Panc1 (cell line): ENCODE measurements around the gene AFP. TPM values are rescaled to one million over a fixed set of nuclear protein-coding genes. Genes with fewer than 3 reads are reported as not detected.

Experiments
- ATAC-seq: fragments of 200-7000 bp; cut with Tn5 transposase; 2 replicates; pipeline ENCODE4 v1.9.1; 2020; ENCODE audit warnings: mild to moderate bottlenecking, moderate library complexity
- BruUV-seq: library from RNA; stranded (reverse); fragments of 400-500 nt; replicated peaks from 2 replicates; lab custom pipeline; 2021; lab: Mats Ljungman, UMichigan
- CTCF ChIA-PET: fragments of 300-600 bp; sonication (Branson Sonifier 250); formaldehyde crosslinking; loops from one replicate; lab custom pipeline; 2022; ENCODE audit warnings: antibody characterized with exemption; lab: Charles Lee
- POLR2A ChIA-PET: fragments of 300-600 bp; sonication (Branson Sonifier 250); formaldehyde crosslinking; loops from one replicate; lab custom pipeline; 2022; ENCODE audit warnings: antibody characterized with exemption; lab: Charles Lee
- DNase-seq: peaks from one replicate; pipeline ENCODE4 v3.0.0-alpha.2; 2010; ENCODE audit warnings: low read depth, low spot score
- H3K27ac ChIP-seq: 2 replicates; pipeline ENCODE4 v1.5.1; 2011; ENCODE audit warnings: mild to moderate bottlenecking, low read length, inconsistent platforms
- H3K27me3 ChIP-seq: fragments of 200-500 bp; sonication (Bioruptor generic); 2 replicates; pipeline ENCODE4 v1.6.0; 2014; ENCODE audit warnings: low read length, inconsistent platforms; ENCODE audit not compliant: control insufficient read depth, insufficient read depth
- H3K36me3 ChIP-seq: fragments of 200-500 bp; sonication (Bioruptor generic); 2 replicates; pipeline ENCODE4 v1.5.1; 2014; ENCODE audit warnings: inconsistent platforms, mild to moderate bottlenecking, low read length, moderate library complexity; ENCODE audit not compliant: control insufficient read depth, insufficient read depth
- H3K4me1 ChIP-seq: 2 replicates; pipeline ENCODE4 v1.5.1; 2011; ENCODE audit warnings: inconsistent platforms, mild to moderate bottlenecking, low read length, moderate library complexity; ENCODE audit not compliant: control insufficient read depth, insufficient read depth
- H3K4me3 ChIP-seq, 2 experiments: 2 replicates each; pipeline ENCODE4 v1.5.1; 2011 to 2012; ENCODE audit warnings: low read depth in 2 of 2, low read length in 2 of 2, mild to moderate bottlenecking in 2 of 2, inconsistent platforms in 1 of 2, moderate library complexity in 1 of 2
- H3K9me3 ChIP-seq: fragments of 200-500 bp; sonication (Bioruptor generic); 2 replicates; pipeline ENCODE4 v1.5.1; 2014; ENCODE audit warnings: low read depth, mild to moderate bottlenecking, inconsistent platforms, low read length, moderate library complexity; ENCODE audit not compliant: control insufficient read depth, insufficient read depth
- CTCF ChIP-seq: fragments of 450-650 bp; IDR thresholded peaks from 2 replicates; pipeline ENCODE4 v1.5.1; 2017; ENCODE audit warnings: mild to moderate bottlenecking
- POLR2AphosphoS5 ChIP-seq: IDR thresholded peaks from 2 replicates; pipeline ENCODE4 v1.6.1; 2012; ENCODE audit warnings: mild to moderate bottlenecking, low read depth, low read length, moderate library complexity
- REST ChIP-seq, 2 experiments: IDR thresholded peaks; 2 replicates each; pipeline ENCODE4 v1.6.1; 2011 to 2012; ENCODE audit warnings: low read depth in 2 of 2, control low read depth in 1 of 2, low read length in 1 of 2, mild to moderate bottlenecking in 1 of 2, moderate library complexity in 1 of 2; ENCODE audit not compliant: insufficient read depth in 1 of 2
- SIN3A ChIP-seq: IDR thresholded peaks from 2 replicates; pipeline ENCODE4 v1.6.1; 2012; ENCODE audit warnings: low read depth, mild to moderate bottlenecking, low read length, moderate library complexity, borderline replicate concordance; ENCODE audit not compliant: insufficient read depth
- TCF7L2 ChIP-seq: IDR thresholded peaks from 2 replicates; pipeline ENCODE4 v1.6.1; 2011; ENCODE audit warnings: mild to moderate bottlenecking, low read depth, low read length, inconsistent platforms
- in situ Hi-C: cut with HindIII; loops from 2 replicates; pipeline ENCODE4 v1.10.0; 2016; ENCODE audit warnings: low sequenced_read_pairs, low pct_unique_long_range_greater_than_20kb
- intact Hi-C: fragments of 100-400 bp; cut with micrococcal nuclease; formaldehyde crosslinking; loops from one replicate; pipeline ENCODE4 v1.10.0; 2022; ENCODE audit not compliant: unreplicated experiment
- total RNA-seq: library from RNA; stranded (reverse); gene quantifications from one replicate; pipeline ENCODE4 v1.2.1, GENCODE V29; 2021; ENCODE audit not compliant: unreplicated experiment

Gene AFP
- total RNA-seq, 1 experiment from 2014 or later = 1.3 TPM

- Histone ChIP-seq H3K27me3 (peaks cover 3% of the 10 kb centered on the region), H3K9me3 (no peaks in the 10 kb centered on the region), H3K27ac (no peak overlapping the region), H3K4me3 (no peak overlapping the region), H3K36me3 (no peaks in the 10 kb centered on the region), H3K4me1 (no peaks in the 10 kb centered on the region)
- BruUV-seq = no TSS peak
- no peak for ATAC-seq
- TF ChIP-seq TCF7L2 = no peak
- TF ChIP-seq POLR2AphosphoS5 = no peak
- no peak for TF ChIP-seq SIN3A
- TF ChIP-seq CTCF = no peak
- no peak for TF ChIP-seq REST (IDR thresholded peaks at IDR 0.05; ENCODE audit: insufficient read depth in 1 of 2, low read depth in 2 of 2, low read length in 1 of 2)
- no peak for DNase-seq
- POLR2A ChIA-PET = no interaction called here
- intact Hi-C loops (loop anchor here (10.0 kb wide), 1 partner anchor 126 kb away; no protein-coding TSS in a partner anchor), in situ Hi-C loops (no loop called here)
- CTCF ChIA-PET = no interaction called here
Measured at GRCh38 chr4:73440653-73441052, 4.6 kb downstream of the AFP start.

GRCh38 chr4:73442275-73442674 lies 6.3 kb downstream of the AFP start:
- in situ Hi-C loops = no loop called here
- ChIA-PET CTCF (no interaction called here), POLR2A (no interaction called here)
- H3K27ac ChIP-seq = no peak overlapping the region
- no peaks in the 10 kb centered on the region for H3K36me3 ChIP-seq
- BruUV-seq = no TSS peak
- no peak overlapping the region for H3K4me3 ChIP-seq
- H3K27me3 ChIP-seq = peaks cover 3% of the 10 kb centered on the region
- ATAC-seq (no peak), DNase-seq (no peak)
- no peaks in the 10 kb centered on the region for H3K9me3 ChIP-seq
- H3K4me1 ChIP-seq = no peaks in the 10 kb centered on the region
- intact Hi-C loops = loop anchor here (10.0 kb wide), 1 partner anchor 127 kb away; no protein-coding TSS in a partner anchor
- TF ChIP-seq SIN3A (no peak), TCF7L2 (no peak), POLR2AphosphoS5 (no peak), CTCF (no peak), REST (IDR thresholded peaks at IDR 0.05; ENCODE audit: insufficient read depth in 1 of 2, low read depth in 2 of 2, low read length in 1 of 2) (no peak)
